ENCODE measurements around the gene EMILIN1. TPM values are rescaled to one million over a fixed set of nuclear protein-coding genes. Genes with fewer than 3 reads are reported as not detected.

EMILIN1 gene
- total RNA-seq, 3 donors from 2014 or later: 12.1 to 256 (median 42.3) TPM

DNA sequence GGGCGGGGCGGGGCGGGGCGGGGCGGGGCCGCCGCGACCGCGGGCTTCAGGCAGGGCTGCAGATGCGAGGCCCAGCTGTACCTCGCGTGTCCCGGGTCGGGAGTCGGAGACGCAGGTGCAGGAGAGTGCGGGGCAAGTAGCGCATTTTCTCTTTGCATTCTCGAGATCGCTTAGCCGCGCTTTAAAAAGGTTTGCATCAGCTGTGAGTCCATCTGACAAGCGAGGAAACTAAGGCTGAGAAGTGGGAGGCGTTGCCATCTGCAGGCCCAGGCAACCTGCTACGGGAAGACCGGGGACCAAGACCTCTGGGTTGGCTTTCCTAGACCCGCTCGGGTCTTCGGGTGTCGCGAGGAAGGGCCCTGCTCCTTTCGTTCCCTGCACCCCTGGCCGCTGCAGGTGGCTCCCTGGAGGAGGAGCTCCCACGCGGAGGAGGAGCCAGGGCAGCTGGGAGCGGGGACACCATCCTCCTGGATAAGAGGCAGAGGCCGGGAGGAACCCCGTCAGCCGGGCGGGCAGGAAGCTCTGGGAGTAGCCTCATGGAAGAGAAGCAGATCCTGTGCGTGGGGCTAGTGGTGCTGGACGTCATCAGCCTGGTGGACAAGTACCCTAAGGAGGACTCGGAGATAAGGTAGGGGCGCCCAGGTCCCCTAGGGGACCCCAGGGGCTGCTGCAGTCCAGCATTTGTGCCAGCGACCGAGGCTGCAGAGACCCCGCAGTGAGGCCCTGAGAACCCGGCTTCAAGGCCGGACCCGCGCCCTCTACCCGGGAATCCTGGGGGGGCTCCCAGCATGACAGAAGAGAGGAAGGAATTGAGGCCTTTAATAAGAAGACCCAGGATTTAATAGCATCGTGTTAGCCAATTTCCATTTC lies 8.5 kb downstream of the EMILIN1 start, which contains the start of gene KHK:
Gene KHK, plus strand, starts transcription at position 49 of the 870 bp plus-strand sequence. Its CDS starts 488 bp downstream, at position 537.
- Histone ChIP-seq H3K4me3 (peak within 1 kb of the TSS; percentile 28), H3K4me1 (ENCODE audit: low read depth) (peaks cover 22% of the 10 kb centered on the region), H3K9me3 (no peaks in the 10 kb centered on the region), H3K36me3 (ENCODE audit: low read depth) (no peaks in the 10 kb centered on the region)
- DNase-seq (peak; percentile 67 to 85 (median 85)), ATAC-seq (peak; percentile 51)
- TF ChIP-seq, protein P1, sequence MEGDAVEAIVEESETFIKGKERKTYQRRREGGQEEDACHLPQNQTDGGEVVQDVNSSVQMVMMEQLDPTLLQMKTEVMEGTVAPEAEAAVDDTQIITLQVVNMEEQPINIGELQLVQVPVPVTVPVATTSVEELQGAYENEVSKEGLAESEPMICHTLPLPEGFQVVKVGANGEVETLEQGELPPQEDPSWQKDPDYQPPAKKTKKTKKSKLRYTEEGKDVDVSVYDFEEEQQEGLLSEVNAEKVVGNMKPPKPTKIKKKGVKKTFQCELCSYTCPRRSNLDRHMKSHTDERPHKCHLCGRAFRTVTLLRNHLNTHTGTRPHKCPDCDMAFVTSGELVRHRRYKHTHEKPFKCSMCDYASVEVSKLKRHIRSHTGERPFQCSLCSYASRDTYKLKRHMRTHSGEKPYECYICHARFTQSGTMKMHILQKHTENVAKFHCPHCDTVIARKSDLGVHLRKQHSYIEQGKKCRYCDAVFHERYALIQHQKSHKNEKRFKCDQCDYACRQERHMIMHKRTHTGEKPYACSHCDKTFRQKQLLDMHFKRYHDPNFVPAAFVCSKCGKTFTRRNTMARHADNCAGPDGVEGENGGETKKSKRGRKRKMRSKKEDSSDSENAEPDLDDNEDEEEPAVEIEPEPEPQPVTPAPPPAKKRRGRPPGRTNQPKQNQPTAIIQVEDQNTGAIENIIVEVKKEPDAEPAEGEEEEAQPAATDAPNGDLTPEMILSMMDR (IDR thresholded peaks at IDR 0.05): no peak
- intact Hi-C loops (cut with DNase I, micrococcal nuclease): loop anchor here in 1 of 2 donors (10.0 kb wide), 2 partner anchors 52 to 122 kb away; partner anchors contain the start of gene TMEM214

DNA sequence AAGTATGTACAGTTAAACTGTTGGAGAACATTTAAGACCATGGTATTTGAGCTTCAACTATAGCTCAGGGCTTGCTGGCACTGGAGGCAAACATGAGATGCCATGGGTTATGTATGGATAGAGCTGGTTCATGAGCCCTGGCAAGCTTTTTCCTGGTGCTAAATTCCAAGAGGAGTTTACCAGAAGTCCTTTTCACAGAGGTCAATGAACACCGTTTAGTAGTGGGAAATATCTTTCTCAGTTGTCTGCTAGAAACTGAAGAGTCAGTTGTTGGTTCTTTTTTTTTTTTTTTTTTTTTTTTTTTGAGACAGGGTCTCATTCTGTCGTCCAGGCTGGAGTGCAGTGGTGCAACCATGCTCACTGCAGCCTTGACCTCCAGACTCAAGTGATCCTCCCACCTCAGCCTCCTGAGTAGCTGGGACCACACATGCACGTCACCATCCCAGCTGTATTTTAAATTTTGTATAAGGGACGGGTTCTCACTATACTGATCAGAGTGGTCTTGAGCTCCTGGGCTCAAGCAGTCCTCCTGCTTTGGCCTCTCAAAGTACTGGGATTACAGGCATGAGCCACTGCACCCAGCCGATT lies 9.5 kb downstream of the EMILIN1 start:
- TF ChIP-seq, protein P1 (IDR thresholded peaks at IDR 0.05): no peak
- intact Hi-C loops (cut with DNase I, micrococcal nuclease): loop anchor here in 1 of 2 donors (10.0 kb wide), 2 partner anchors 53 to 123 kb away; partner anchors contain the start of gene TMEM214
- H3K4me1 ChIP-seq (ENCODE audit: low read depth): peaks cover 20% of the 10 kb centered on the region
- no peaks in the 10 kb centered on the region for H3K9me3 ChIP-seq
- H3K4me3 ChIP-seq: no peak overlapping the region
- ATAC-seq (no peak), DNase-seq (no peak)
- no peaks in the 10 kb centered on the region for H3K36me3 ChIP-seq (ENCODE audit: low read depth)

DNA sequence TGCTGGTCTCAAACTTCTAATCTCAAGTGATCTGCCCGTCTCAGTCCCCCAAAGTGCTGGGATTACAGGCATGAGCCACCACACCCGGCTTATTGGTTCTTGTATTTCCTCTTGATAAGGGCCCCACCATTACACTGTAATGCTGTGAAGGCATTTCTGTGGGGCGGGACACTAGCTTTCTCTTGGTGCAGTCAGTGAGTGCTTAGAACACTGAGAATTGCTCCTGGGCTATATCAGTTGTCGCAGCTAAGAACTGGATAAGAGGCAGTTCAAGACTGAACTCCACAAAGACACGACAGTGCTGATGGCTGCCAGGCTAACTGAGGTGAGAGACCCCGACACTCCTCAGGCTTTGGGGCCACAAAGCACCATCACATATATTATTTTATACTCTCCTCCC lies 10.2 kb downstream of the EMILIN1 start:
- DNase-seq (no peak), ATAC-seq (no peak)
- TF ChIP-seq, protein P1 (IDR thresholded peaks at IDR 0.05): no peak
- Histone ChIP-seq H3K9me3 (no peaks in the 10 kb centered on the region), H3K4me3 (no peak overlapping the region), H3K4me1 (ENCODE audit: low read depth) (peaks cover 21% of the 10 kb centered on the region), H3K36me3 (ENCODE audit: low read depth) (no peaks in the 10 kb centered on the region)
- intact Hi-C loops (cut with DNase I, micrococcal nuclease): loop anchor here in 1 of 2 donors (10.0 kb wide), 2 partner anchors 54 to 124 kb away; partner anchors contain the start of gene TMEM214

DNA sequence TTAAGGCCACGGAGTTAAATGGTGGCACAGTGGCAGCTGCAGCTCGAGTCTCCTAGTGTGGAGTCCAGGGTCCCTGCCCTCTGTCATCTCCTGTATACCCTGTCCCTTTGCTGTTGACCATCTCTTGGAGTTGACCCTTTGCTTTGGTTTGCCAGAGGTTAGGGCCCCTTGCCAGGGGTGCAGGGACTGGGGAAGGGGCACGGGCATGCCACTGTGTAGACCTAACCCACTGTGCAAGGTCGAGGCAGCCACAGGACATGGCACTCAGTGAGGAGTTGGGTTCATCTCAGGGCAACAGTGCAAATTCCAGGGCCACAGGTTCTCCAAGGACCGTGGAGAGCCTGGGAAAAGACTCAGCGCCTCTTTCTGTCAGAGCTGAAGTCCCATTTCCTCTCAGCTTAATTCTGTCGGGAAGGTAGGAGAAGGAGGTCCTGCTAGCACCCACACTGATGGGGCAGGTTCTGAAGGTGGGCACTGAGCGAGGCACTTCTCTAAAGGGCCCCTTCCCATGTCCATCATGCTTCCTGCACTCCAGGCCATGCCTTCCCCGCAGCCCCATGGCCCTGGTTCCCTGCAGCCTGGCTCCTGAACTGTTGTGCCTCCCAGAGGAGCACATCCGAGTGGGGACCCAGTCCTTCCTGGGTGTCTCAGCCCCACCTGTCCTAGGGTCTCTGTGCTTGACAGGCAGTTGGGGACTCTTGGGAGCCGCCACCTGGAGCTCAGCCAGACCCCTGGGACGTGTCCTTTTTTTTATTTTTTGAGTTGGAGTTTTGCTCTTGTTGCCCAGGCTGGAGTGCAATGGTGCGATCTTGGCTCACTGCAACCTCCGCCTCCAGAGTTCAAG lies 10.9 kb downstream of the EMILIN1 start:
- H3K9me3 ChIP-seq: no peaks in the 10 kb centered on the region
- ATAC-seq (no peak), DNase-seq (no peak)
- peaks cover 21% of the 10 kb centered on the region for H3K4me1 ChIP-seq (ENCODE audit: low read depth)
- no peak overlapping the region for H3K4me3 ChIP-seq
- TF ChIP-seq, protein P1 (IDR thresholded peaks at IDR 0.05): no peak
- intact Hi-C loops (cut with DNase I, micrococcal nuclease): loop anchor here in 1 of 2 donors (10.0 kb wide), 2 partner anchors 55 to 125 kb away; partner anchors contain the start of gene TMEM214
- H3K36me3 ChIP-seq (ENCODE audit: low read depth): no peaks in the 10 kb centered on the region
